Muscle of leg (tissue), 11 donors: Measurements from ENCODE around the gene TBC1D5. TPM values are rescaled to one million over a fixed set of nuclear protein-coding genes. Genes with fewer than 3 reads are reported as not detected.

ENCODE experiments used
- DNase-seq: peaks from one replicate; pipeline ENCODE4 v3.0.0; 2013
- H3K27ac ChIP-seq: one replicate; pipeline ENCODE4 v1.5.1; 2013; ENCODE audit warnings: mild to moderate bottlenecking, low read length, control low read depth
- H3K27me3 ChIP-seq: one replicate; pipeline ENCODE4 v1.6.1; 2013; ENCODE audit warnings: low read length; ENCODE audit not compliant: control insufficient read depth, insufficient read depth
- H3K36me3 ChIP-seq: one replicate; pipeline ENCODE4 v1.6.1; 2013; ENCODE audit warnings: low read length; ENCODE audit not compliant: control insufficient read depth, insufficient read depth
- H3K4me1 ChIP-seq: one replicate; pipeline ENCODE4 v1.6.1; 2013; ENCODE audit warnings: low read length; ENCODE audit not compliant: control insufficient read depth, insufficient read depth
- H3K4me3 ChIP-seq: one replicate; pipeline ENCODE4 v1.5.1; 2013; ENCODE audit warnings: low read length, control low read depth
- H3K9me3 ChIP-seq: replicated peaks from 2 replicates; pipeline ENCODE4 v1.6.1; 2013; ENCODE audit warnings: low read depth, low read length; ENCODE audit not compliant: control insufficient read depth
- WGBS: methylation state at CpG from one replicate; pipeline ENCODE4 v1.1.5; 2013; ENCODE audit warnings: missing lambda C conversion rate; ENCODE audit not compliant: insufficient coverage; 5-methylcytosine and 5-hydroxymethylcytosine counted together
- polyA plus RNA-seq, 8 donors: library from polyadenylated mRNA; unstranded; fragments of 120-200 nt; gene quantifications; one replicate each; pipeline versions ENCODE4 v1.2.1 to v1.2.3, GENCODE V29; 2013; ENCODE audit warnings: inconsistent platforms in 1 of 8, low replicate concordance in 1 of 8; ENCODE audit not compliant: insufficient read length in 8 of 8, insufficient read depth in 1 of 8
- total RNA-seq: library from RNA; stranded (reverse); fragments of 120-200 nt; gene quantifications from one replicate; pipeline ENCODE4 v1.2.4, GENCODE V29; 2013

The TBC1D5 gene
- total and polyA plus RNA-seq, 9 donors = 19.0 to 58.7 (median 32.6) TPM

GRCh38 chr3:17110660-17111396 lies 631.6 kb downstream of the TBC1D5 start:
- Histone ChIP-seq H3K9me3 (no peaks in the 10 kb centered on the region), H3K36me3 (no peaks in the 10 kb centered on the region), H3K4me1 (no peaks in the 10 kb centered on the region), H3K27ac (no peak overlapping the region), H3K27me3 (no peaks in the 10 kb centered on the region), H3K4me3 (no peak overlapping the region)
- no peak for DNase-seq
- WGBS = 70% methylated on average over 2 of the region's 8 CpGs
